Activated CD4-positive, alpha-beta memory T cell treated with anti-CD3 and anti-CD28 coated beads, Interleukin-2, amount 10 ng/mL, durations not matched to agents 7 days and 5 days (primary cell): ENCODE measurements around the gene LRRC15. TPM values are rescaled to one million over a fixed set of nuclear protein-coding genes. Genes with fewer than 3 reads are reported as not detected.

ENCODE experiments used
- CTCF ChIA-PET: fragments of 350-600 bp; sonication (Branson Sonifier 250); formaldehyde crosslinking; loops from one replicate; lab custom pipeline; 2021; ENCODE audit warnings: antibody characterized with exemption, inconsistent platforms; lab: Charles Lee
- POLR2A ChIA-PET: fragments of 350-600 bp; sonication (Branson Sonifier 250); formaldehyde crosslinking; loops from one replicate; lab custom pipeline; 2021; ENCODE audit warnings: antibody characterized with exemption; lab: Charles Lee
- DNase-seq: peaks from one replicate; pipeline ENCODE4 v3.0.0-alpha.2; 2020
- H3K27ac Mint-ChIP-seq: one replicate; pipeline ENCODE4 v1.8.0; 2021; ENCODE audit warnings: mild to moderate bottlenecking, mixed read lengths
- H3K27me3 Mint-ChIP-seq: one replicate; pipeline ENCODE4 v1.8.0; 2021; ENCODE audit warnings: mixed read lengths
- H3K36me3 Mint-ChIP-seq: one replicate; pipeline ENCODE4 v1.8.0; 2021; ENCODE audit warnings: low read depth, mixed read lengths
- H3K4me1 Mint-ChIP-seq: one replicate; pipeline ENCODE4 v1.8.0; 2021; ENCODE audit warnings: mixed read lengths
- H3K4me3 Mint-ChIP-seq: one replicate; pipeline ENCODE4 v1.8.0; 2021; ENCODE audit warnings: mild to moderate bottlenecking, mixed read lengths
- H3K9me3 Mint-ChIP-seq: one replicate; pipeline ENCODE4 v1.8.0; 2021; ENCODE audit warnings: mixed read lengths
- total RNA-seq, 2 experiments: library from RNA; stranded (reverse); gene quantifications; one replicate each; pipeline ENCODE4 v1.2.3, GENCODE V29; 2021

The LRRC15 gene
- total RNA-seq, 2 experiments from 2014 or later = not detected

DNA sequence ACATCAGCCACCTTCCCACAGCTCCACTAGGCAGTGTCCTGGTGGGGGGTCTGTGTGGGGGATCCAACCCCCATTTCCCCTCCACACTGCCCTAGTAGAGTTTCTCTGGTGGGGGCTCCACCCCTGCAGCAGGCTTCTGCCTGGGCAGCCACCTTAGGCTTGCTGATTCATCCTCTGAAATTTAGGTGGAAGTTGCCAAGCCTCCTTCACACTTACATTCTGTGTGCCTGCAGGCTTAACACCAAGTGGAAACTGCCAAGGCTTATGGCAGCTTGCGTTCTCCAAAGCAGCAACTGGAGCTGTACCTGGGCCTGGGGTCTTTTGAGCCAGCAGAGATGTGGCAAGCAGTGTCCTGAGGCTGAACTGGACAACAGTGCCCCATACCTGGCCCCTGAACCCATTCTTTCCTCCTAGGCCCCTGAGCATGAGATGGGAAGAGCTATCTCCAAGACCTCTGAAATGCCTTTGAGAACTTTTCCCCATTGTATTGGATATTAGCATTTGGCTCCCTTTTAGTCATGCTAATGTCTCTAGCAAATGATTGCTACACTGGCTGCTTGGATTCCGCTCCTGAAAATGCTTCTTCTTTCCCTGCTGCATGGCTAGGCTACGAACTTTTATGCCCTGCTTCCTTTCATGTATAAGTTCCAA, 50.9 kb downstream of the LRRC15 start:
- DNase-seq = no peak
- Mint-ChIP-seq H3K27ac (no peak overlapping the region), H3K4me3 (no peak overlapping the region), H3K36me3 (peaks cover 17% of the 10 kb centered on the region), H3K4me1 (peaks cover 38% of the 10 kb centered on the region), H3K9me3 (peaks cover 18% of the 10 kb centered on the region), H3K27me3 (peaks cover 44% of the 10 kb centered on the region)
- CTCF ChIA-PET = interaction anchor here (0.8 to 1.2 kb wide), 2 partner anchors 15 to 538 kb away, joined by 3 to 5 read pairs; no protein-coding TSS in a partner anchor
- POLR2A ChIA-PET = interaction anchor here (0.9 kb wide), 1 partner anchor 10 kb away, joined by 3 read pairs; no protein-coding TSS in a partner anchor

DNA sequence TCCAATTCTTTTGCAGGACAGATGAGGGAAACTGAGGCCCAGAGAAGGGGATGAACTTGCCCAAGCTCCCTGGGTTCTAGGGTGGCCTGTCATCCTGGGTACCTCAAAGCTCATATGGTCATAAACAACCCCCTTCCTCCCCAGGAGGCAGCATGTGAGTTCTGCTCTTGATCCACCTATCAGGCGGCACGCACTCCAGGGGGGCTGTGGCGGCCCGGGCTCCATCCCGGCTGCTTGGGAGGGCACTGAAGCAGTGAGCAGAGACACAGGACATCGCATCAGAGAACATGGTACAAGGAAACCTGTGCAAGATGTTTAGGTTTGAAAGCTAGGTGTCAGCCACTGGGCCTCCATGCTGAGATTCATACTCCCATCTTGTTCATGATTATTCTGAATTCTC, 52.6 kb downstream of the LRRC15 start:
- Mint-ChIP-seq H3K27me3 (peaks cover 33% of the 10 kb centered on the region), H3K36me3 (peaks cover 17% of the 10 kb centered on the region), H3K4me3 (no peak overlapping the region), H3K4me1 (peaks cover 43% of the 10 kb centered on the region), H3K27ac (no peak overlapping the region), H3K9me3 (peaks cover 18% of the 10 kb centered on the region)
- ChIA-PET POLR2A (interaction anchor here (0.6 to 3.1 kb wide), 4 partner anchors 10 to 700 kb away, joined by 3 to 19 read pairs (median 14); partner anchors contain the start of gene HES1), CTCF (interaction anchor here (0.8 to 5.4 kb wide), 9 partner anchors 8 to 1500 kb away, joined by 3 to 88 read pairs (median 8); partner anchors contain the start of gene HES1)
- DNase-seq = no peak

DNA sequence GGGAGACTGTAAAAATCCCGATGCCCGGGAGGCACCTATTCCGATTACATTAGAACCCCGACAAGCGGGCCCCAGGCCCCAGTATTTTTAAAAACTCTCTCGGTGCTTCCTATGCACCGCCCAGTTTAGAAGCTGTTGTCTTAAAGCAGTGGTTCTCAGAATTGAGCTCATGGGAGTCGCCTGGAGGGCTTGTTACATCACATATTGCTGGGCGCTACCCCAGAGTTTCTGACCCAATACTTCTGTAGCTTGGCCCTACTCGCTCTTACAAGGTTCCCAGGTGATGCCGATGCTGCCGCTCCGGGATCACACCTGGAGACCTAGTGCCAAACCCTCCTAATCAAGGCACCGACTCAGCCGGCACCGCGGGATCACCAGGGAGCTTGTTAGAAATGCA, 53.6 kb downstream of the LRRC15 start:
- H3K4me3 Mint-ChIP-seq = peak overlapping the region; percentile 51

DNA sequence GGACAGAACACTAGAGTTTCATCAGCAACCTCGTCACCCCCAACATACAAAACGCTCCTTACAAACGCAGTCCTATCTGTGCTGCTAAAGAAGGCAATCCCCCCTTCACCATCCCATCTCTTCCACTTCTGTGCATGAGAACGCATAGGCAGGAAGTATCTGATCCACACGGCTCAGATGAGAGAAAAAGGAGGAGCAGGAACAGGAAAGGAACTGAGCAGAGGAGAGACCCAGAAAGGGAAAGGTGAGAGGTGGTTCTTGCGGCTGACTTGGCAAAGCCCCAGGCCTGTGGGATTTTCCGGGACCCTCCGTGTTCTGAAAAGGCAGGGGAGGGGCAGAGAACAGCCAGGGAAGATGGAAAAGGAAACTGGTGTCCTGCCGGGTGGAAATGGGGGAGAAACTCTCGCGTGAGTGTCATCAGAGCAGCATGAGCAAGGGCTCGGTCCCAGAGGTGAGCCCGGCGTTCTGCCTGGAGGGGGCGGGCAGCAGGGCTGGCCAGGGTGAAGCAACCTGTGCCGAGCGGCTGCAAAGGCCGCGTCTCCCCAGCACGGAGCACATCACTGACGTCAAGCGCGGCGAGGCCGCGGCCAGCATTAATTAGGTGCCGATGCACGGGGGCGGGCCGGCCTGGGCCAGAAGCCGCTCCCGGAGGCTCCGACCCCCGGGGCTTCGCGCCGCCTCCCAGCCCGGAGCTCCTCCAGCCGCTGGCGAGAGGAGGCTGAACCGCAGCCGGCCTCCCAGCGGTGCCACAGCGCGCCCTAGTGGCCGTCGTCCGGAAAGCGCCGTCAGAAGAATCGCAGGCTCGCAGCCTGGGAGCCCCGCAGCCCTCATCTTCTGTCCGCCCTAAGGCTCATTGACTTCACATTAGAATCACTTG, 54.2 kb downstream of the LRRC15 start:
- Mint-ChIP-seq H3K4me1 (peaks cover 57% of the 10 kb centered on the region), H3K9me3 (peaks cover 18% of the 10 kb centered on the region), H3K27me3 (peaks cover 33% of the 10 kb centered on the region), H3K27ac (peak overlapping the region; percentile 68), H3K36me3 (peaks cover 28% of the 10 kb centered on the region), H3K4me3 (peak overlapping the region; percentile 69)
- peak; percentile 88 for DNase-seq
- ChIA-PET CTCF (interaction anchor here (0.6 to 5.4 kb wide), 82 partner anchors 9 to 1498 kb away, joined by 3 to 92 read pairs (median 4); partner anchors contain the start of genes GP5 and HES1), POLR2A (interaction anchor here (0.6 to 3.1 kb wide), 13 partner anchors 8 to 649 kb away, joined by 3 to 19 read pairs (median 4); partner anchors contain the start of gene HES1)

More for the DNA sequence above, 53.6 kb downstream of the LRRC15 start:
- DNase-seq = no peak
- Mint-ChIP-seq H3K4me1 (peaks cover 52% of the 10 kb centered on the region), H3K27me3 (peaks cover 35% of the 10 kb centered on the region), H3K27ac (peak overlapping the region; percentile 68), H3K9me3 (peaks cover 18% of the 10 kb centered on the region), H3K36me3 (peaks cover 26% of the 10 kb centered on the region)
- ChIA-PET POLR2A (interaction anchor here (0.8 to 3.1 kb wide), 12 partner anchors 9 to 1417 kb away, joined by 3 to 19 read pairs (median 4); partner anchors contain the start of gene HES1), CTCF (interaction anchor here (0.6 to 5.4 kb wide), 82 partner anchors 9 to 1499 kb away, joined by 3 to 92 read pairs (median 4); partner anchors contain the start of genes GP5 and HES1)

DNA sequence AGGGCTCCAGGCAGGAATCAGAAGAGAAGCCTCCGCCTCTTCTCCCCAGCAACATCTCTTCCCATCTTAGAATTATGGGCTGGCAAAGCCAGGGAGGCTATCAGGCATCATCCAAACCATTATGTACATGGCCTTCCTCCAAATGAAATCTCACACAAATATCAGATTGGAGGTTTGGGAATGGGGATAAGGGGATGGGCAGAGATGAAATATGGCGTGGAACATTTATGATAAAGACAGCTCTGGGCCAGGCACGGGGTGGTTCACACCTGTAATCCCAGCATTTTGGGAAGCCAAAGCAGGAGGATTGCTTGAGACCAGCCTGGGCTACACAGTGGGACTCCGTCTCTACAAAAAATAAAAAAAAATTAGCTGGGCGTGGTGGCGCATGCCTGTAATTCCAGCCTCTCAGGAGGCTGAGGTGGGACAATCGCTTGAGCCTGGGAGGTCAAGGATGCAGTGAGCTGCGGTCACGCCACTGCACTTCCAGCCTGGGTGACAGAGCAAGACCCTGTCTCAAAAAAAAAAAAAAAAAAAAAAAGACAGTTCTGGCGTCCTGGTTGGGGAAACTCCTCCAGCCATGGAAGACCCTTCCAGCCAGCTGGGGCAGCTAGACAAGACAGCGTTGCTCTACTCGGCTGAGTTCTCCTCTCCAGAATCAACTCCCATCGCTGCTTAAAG, 55.0 kb downstream of the LRRC15 start:
- peaks cover 27% of the 10 kb centered on the region for H3K36me3 Mint-ChIP-seq
- CTCF ChIA-PET = interaction anchor here (0.8 to 5.4 kb wide), 7 partner anchors 9 to 534 kb away, joined by 3 to 92 read pairs (median 8); partner anchors contain the start of gene HES1
- H3K4me1 Mint-ChIP-seq = peaks cover 62% of the 10 kb centered on the region
- H3K27me3 Mint-ChIP-seq = peaks cover 25% of the 10 kb centered on the region
- H3K27ac Mint-ChIP-seq = no peak overlapping the region
- peak overlapping the region; percentile 69 for H3K4me3 Mint-ChIP-seq
- peaks cover 13% of the 10 kb centered on the region for H3K9me3 Mint-ChIP-seq
- no peak for DNase-seq
- POLR2A ChIA-PET = interaction anchor here (1.1 to 3.1 kb wide), 2 partner anchors 178 to 186 kb away, joined by 3 to 19 read pairs; partner anchors contain the start of gene HES1

DNA sequence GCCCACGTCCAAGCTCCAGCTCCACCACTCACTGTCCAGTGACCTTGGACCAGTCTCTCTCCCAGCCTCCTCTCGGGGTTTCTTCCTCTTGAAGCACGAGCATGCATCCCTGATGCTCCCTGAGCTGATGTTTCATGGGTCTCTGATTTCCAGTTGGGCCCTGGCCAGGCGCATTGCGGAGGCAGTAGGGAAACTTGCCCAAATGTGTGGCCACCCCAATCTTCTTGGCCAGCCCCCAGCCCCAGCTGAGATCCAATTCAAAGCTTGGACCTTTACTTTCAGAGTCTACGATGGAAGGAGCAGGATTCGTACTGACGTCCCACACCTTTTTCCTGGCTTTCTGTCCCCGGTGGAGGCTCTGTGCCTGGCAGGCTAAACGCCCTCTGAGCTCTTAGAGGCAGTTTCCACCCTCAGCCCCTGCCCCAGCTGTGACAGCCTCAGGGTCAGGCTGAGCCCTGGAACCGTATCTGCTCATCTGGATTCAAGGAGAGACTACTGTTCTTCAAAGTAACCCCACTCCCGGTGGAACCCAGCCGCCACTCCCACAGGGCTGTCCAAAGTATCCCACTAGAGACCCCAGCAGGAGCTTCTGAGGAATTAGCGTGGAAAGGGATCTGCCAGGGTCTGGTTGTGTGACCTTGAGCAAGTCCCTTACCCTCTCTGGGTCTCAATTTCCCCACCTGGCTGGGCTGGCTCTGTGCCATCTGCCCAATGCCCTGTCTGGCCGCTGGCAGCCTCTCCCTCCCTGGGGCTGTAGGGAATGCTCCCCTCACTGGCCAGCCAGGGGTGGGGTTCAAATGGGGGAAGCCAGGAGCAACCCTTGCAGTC, 55.8 kb downstream of the LRRC15 start:
- ChIA-PET POLR2A (interaction anchor here (1.1 kb wide), 1 partner anchor 9 kb away, joined by 3 read pairs; no protein-coding TSS in a partner anchor), CTCF (interaction anchor here (0.5 to 5.4 kb wide), 8 partner anchors 10 to 536 kb away, joined by 3 to 92 read pairs (median 4); partner anchors contain the start of gene HES1)
- DNase-seq = no peak
- peaks cover 70% of the 10 kb centered on the region for H3K4me1 Mint-ChIP-seq
- no peak overlapping the region for H3K27ac Mint-ChIP-seq
- H3K36me3 Mint-ChIP-seq = peaks cover 23% of the 10 kb centered on the region
- peaks cover 17% of the 10 kb centered on the region for H3K27me3 Mint-ChIP-seq
- H3K9me3 Mint-ChIP-seq = peaks cover 6% of the 10 kb centered on the region
- H3K4me3 Mint-ChIP-seq = no peak overlapping the region

DNA sequence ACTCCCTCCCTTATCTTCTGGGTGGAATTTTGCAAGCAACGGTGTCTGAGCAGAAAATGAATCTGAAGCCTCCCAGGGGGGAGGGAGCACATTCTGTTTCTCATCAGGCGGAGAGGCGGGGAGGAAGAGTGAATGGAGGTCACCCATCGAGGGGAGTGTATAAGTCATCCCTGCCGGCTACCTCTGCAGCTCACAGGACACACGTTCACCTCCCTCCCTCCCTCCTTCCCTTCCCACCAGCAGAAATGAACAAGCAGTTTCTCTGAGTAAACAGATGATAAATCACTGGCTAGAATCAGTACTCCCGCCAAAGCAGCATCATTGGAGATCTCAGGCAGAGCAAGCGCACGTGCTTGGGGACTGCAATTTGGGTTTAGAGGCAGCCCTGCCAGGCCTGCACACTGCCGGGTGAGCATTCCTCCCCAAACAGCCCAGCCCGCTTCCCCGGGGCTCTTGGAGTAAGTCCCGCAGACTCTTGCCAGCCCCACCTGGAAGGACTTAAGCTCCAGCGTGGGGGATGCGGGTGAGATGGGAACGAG, 56.7 kb downstream of the LRRC15 start:
- ChIA-PET POLR2A (interaction anchor here (1.1 kb wide), 1 partner anchor 10 kb away, joined by 3 read pairs; no protein-coding TSS in a partner anchor), CTCF (interaction anchor here (0.5 to 5.4 kb wide), 6 partner anchors 22 to 535 kb away, joined by 3 to 92 read pairs (median 6); partner anchors contain the start of gene HES1)
- Mint-ChIP-seq H3K36me3 (peaks cover 25% of the 10 kb centered on the region), H3K4me1 (peaks cover 79% of the 10 kb centered on the region), H3K4me3 (peak overlapping the region; percentile 9), H3K27me3 (peaks cover 15% of the 10 kb centered on the region), H3K27ac (no peak overlapping the region), H3K9me3 (peaks cover 4% of the 10 kb centered on the region)
- no peak for DNase-seq

DNA sequence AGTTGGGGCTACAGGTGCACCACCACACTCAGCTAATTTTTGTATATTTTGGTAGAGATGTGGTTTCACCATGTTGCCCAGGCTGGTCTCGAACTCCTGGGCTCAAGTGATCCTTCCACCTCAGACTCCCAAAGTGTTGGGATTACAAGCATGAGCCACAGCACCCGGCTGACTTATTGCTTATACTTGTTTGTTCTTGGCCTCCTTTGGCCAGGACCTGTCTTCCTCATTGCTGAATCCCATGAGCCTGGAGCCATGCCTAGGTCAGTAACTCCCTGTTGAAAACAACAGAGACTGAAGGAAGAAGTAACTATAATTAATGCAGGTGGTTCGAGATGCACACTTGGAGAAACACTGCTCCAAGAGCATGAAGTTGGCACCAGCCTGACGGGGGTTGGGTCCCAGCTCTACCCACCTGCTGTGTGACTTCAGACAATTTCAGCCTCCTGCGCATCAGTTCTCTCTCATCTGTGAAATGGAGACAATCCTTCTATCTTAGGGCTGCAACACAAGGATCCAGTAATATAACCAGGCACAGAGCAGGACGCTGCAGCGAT, 57.3 kb downstream of the LRRC15 start:
- Mint-ChIP-seq H3K9me3 (no peaks in the 10 kb centered on the region), H3K36me3 (peaks cover 21% of the 10 kb centered on the region), H3K4me1 (peaks cover 85% of the 10 kb centered on the region), H3K27ac (no peak overlapping the region), H3K27me3 (peaks cover 10% of the 10 kb centered on the region), H3K4me3 (peak overlapping the region; percentile 9)
- CTCF ChIA-PET = interaction anchor here (5.4 kb wide), 1 partner anchor 184 kb away, joined by 69 read pairs; no protein-coding TSS in a partner anchor
- no peak for DNase-seq
- POLR2A ChIA-PET = no interaction called here

DNA sequence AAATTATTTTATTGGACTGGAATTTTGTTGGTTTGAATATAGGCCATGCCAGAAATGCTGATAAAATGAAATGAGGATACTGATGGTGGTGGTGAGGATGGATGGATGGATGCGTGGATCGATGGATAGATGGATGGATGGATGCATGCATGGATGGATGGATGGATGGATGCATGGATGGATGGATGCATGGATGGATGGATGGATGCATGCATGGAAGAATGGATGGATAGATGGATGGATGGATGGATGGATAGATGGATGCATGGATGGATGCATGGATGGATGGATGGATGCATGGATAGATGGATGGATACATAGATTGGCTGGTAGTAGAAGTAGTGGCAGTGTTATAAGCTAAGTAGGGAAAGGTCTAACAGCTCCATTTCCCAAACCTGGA, 58.5 kb downstream of the LRRC15 start:
- POLR2A ChIA-PET = interaction anchor here (1.5 to 7.4 kb wide), 2 partner anchors 55 to 173 kb away, joined by 3 to 85 read pairs; partner anchors contain the start of gene HES1

DNA sequence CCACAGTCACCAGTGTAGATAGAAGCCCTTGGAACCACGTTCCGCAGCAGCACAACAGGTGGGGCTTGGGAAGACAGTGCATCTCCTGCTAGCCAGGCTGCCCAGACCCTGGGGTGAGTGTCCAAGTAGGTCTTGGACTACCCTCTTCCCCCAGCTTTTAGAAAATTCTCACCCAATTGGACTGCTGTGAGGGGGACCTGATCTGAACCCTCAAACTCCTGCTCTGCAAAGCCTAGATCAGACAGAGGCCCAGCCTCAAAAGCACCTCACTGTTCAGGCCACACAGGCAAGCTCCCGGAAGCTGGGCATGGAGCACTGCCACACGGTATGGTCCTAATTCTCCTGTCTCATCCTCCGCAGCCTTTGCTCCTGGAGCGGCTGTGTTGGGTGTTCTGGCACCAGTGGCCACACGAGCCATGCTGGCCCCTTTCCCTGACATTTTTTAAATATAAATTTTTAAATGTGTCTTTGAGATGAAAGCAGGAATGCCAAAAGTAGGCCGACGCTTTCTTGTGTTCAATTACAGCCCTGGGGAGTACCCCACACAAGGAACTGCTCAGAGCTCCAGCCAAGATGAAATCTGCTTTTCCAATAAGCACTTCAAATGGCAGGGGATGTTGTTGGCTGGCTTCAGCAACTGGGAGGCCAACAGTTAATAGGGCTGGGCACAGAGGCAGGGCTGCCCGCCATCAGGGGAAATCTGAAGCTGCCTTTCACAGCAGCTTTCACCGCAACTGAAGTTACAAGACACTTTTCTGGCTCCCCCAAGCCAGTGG, 59.3 kb downstream of the LRRC15 start:
- peaks cover 4% of the 10 kb centered on the region for H3K27me3 Mint-ChIP-seq
- ChIA-PET POLR2A (interaction anchor here (1.1 to 7.4 kb wide), 3 partner anchors 9 to 172 kb away, joined by 3 to 85 read pairs (median 5); partner anchors contain the start of gene HES1), CTCF (interaction anchor here (1.3 to 1.6 kb wide), 2 partner anchors 16 to 172 kb away, joined by 4 to 5 read pairs; no protein-coding TSS in a partner anchor)
- DNase-seq = no peak
- H3K4me3 Mint-ChIP-seq = no peak overlapping the region
- peaks cover 26% of the 10 kb centered on the region for H3K36me3 Mint-ChIP-seq
- H3K27ac Mint-ChIP-seq = no peak overlapping the region
- H3K9me3 Mint-ChIP-seq = no peaks in the 10 kb centered on the region
- H3K4me1 Mint-ChIP-seq = peaks cover 94% of the 10 kb centered on the region

More for the DNA sequence above, 58.5 kb downstream of the LRRC15 start:
- Mint-ChIP-seq H3K4me1 (peaks cover 91% of the 10 kb centered on the region), H3K27ac (no peak overlapping the region), H3K27me3 (peaks cover 4% of the 10 kb centered on the region), H3K4me3 (no peak overlapping the region), H3K9me3 (no peaks in the 10 kb centered on the region), H3K36me3 (peaks cover 21% of the 10 kb centered on the region)
- CTCF ChIA-PET = interaction anchor here (0.7 kb wide), 1 partner anchor 56 kb away, joined by 3 read pairs; no protein-coding TSS in a partner anchor
- no peak for DNase-seq
